T1000 (cell line): Measurements from ENCODE around the gene EZH2.

Source experiments
- DNase-seq: peaks from one replicate; lab custom pipeline; 2025; ENCODE audit warnings: mixed read lengths; lab: John Stamatoyannopoulos, UW

The EZH2 gene

GRCh38 chr7:148763622-148764021, 120.5 kb downstream of the EZH2 start:
- no peak for DNase-seq

DNA sequence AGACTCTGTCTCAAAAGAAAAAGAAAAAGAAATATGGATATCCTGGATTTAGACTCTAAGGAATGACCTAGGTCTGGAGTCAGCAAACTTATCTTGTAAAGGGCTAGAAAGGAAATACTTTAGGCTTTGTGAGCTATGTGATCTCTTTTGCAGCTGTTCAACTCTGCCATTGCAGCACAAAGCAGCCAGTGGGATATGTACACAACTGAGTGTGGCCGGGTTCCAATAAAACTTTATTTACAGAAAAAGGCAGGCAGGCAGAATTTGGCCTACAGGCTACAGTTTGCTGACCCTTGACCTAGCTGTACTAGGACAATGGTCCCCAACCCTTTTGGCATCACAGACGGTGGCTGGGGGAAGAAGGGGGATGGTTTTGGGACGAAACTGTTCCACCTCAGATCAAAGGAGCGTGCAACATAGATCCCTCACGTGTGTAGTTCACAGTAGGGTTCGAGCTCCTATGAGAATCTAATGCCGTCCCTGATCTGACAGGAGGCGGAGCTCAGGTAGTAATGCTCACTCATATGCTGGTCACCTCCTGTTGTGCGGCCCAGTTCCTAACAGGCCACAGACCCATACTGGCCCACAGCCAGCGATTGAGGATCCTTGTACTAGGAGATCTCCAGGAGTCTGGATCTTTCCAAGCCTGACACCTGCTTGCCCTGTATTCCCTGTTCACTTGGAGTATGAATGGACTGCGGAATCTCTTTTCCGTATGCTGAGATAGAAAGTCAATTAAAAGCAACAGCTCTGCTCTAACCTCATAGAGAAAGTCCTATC, 122.4 kb downstream of the EZH2 start:
- no peak for DNase-seq
